HT-29 (cell line): ENCODE measurements around the gene GRAMD1B. TPM values are rescaled to one million over a fixed set of nuclear protein-coding genes. Genes with fewer than 3 reads are reported as not detected.
"Not testable (repeated sequence)": the region's sequence is repeated elsewhere in the genome, so short reads cannot be mapped to it uniquely, and the experiment has no call there.

ENCODE experiments used
- DNase-seq: peaks from one replicate; pipeline ENCODE4 v3.0.0-alpha.2; 2015; ENCODE audit warnings: low spot score
- total RNA-seq: library from RNA; depleted of rRNA; stranded (reverse); fragments of >200 nt; shearing (Covaris generic); gene quantifications from 2 replicates; pipeline ENCODE4 v1.2.3, GENCODE V29; 2014

Gene GRAMD1B
- total RNA-seq, 1 experiment from 2014 or later = 92.4 TPM

DNA sequence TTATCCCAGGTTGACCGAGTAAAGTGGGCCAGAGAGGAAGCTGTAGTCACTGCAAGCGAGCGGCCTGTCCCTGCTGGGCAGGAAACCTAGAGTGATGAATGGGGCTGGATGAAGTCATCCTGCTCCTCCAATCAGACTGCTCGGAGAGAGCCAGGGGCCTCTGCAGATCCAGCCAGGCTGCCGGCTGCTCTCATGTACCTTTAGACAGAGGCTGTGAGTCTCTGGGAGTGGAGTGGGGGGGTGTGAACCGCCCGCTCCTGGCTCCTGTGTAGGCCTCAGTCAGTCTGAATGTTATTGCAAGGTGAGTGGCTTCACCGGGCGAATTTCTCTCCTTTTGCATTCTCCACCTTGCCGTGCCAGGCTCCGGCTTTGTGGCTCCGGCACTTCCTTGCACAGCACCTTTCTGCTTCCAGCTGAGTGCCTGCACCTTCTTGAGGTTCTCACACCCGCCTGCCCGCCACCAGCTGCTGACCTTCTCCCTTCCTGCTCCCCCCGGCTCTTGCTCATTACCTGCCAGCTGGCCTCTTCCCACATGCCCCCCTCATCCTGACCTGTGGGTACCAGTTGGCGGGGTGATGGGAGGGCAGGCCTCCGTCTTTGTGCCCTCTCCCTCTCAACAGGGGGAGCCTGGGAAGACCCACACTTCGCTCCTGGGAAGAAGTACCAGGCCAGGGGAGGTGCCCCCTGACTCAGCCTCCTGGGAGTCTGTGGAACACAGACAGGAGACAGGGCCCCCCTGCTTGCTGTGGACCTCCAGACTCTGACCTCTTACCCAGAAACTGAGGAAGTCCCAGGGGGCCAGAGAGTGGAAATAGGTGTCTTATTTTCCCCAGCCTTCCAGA lies 79.9 kb downstream of the GRAMD1B start:
- no peak for DNase-seq

DNA sequence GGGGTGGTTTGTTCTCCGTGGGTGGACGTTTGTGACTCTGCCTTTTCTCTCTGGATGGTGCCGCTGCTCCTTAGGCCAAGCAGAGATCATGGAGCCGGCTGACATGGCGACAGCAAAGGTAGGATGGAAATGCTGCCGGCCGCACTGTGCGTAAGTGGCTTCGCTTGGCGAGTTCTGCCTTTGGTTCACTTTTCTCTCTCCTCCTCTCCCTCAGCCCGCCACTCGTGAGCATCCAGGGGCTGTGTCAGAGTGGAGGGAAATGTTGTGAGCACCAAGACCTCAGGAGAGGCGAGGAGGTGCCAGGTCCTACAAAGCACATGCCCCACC lies 80.5 kb downstream of the GRAMD1B start:
- no peak for DNase-seq

DNA sequence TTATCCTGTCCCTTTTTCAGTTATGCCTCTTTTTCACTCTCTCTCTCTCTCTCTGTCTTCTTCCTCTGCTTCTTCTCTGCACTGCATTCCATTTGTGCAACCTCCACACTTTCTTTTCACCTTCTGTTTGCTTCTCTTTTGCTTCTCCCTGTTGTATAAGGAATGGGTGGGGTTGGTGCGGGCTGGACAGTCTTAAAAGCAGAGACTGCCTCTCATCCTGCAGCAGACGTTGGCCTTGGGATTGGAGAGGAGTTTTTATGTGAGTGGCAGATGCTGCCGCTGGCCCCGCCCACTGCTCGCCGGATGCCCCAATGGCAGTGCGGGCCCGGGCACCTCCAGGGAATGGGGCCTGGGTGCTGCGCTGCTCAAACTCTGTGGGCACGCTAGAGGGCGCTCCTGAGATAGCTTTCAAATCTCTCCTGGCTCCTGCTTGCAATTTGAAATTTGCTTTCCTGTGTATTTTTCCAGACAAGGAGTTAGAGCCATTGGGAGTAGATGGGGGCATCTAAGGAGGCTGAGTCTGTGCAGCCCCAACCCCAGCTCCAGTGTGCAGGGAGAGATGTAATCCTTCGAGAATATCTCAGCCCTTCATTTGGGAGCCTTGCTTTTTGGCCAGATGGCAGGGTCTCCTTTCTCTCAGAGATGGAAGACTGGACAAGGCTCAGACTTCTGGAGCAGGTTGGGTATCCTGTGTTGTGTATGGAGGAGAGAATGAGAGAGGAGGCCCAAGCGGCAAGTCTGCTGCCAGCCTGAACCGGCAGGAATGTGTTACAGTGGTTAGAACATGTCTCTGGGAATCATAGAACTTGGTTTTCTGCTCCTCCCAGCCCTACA lies 81.2 kb downstream of the GRAMD1B start:
- DNase-seq = peak; percentile 98

DNA sequence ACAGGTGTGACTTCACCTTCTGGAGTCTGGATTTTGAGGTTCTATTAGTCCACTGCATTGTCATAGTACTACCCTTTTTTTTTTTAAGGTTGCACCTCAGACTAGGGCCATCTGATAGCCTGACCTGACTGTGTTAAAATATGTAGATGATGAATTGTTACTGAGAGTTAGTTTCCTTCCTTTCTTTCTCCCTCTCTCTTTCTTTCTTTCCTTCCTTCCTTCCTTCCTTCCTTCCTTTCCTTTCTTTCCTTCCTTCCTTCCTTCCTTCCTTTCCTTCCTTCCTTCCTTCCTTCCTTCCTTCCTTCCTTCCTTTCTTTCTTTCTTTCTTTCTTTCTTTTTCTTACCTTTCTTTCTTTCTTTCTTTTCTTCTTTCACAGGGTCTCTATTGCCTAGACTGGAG lies 83.2 kb downstream of the GRAMD1B start:
- not testable (repeated sequence) for DNase-seq

DNA sequence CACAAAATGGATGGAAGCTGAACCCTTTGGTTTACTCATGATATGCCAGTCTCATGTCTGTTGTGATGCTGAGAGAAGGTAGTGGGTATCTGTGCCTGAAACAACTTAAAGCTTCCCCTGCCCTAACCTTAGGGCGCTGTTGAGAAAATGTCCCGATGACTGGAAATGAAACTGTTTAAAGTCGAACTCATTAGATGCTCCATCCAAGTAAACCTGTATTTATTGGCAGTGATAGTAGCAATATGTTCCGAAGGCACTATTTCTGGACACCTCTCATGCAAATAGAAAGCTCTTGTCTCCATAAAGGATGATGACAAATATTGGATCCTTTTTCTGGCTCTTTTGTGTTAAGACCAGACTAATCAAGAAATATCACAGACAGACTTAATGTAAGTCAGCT lies 86.2 kb downstream of the GRAMD1B start:
- no peak for DNase-seq

DNA sequence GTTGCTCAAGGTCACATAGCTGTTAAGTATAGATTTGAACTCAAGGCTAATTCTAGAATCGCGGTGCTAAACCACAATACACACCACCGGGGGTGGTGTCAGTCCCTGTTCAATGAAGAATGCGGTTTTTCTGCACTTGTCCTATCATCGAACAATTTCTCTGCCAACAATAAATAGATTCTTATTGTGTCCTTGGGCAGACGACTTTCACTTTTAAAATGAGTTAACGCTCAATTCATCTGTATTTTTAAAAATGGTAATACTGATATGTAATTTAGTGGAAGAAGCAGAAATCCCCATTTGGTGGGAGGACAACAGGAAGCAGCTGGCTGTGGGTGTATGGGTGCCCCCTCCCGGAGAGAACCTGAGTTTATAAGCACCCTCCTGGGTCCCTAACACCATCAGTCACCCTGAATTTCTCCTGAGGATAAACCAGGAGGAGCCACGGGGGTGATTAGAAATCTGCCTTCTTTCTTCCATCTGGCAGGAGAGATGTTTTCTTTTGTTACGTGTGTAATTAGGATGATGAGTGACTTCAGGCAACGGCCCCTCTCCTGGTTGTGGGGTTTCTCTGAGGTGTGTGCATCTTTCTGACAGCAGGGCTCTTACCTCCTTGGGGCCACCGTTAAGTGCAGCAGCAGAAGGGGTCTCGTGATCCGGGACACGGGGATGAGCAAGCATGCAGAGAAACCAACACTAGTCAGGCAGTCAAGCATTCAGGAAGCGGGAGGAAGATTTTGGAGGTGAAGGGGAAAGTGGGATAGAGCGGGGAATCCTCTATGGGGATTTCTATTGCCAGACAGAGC lies 87.7 kb downstream of the GRAMD1B start:
- no peak for DNase-seq

DNA sequence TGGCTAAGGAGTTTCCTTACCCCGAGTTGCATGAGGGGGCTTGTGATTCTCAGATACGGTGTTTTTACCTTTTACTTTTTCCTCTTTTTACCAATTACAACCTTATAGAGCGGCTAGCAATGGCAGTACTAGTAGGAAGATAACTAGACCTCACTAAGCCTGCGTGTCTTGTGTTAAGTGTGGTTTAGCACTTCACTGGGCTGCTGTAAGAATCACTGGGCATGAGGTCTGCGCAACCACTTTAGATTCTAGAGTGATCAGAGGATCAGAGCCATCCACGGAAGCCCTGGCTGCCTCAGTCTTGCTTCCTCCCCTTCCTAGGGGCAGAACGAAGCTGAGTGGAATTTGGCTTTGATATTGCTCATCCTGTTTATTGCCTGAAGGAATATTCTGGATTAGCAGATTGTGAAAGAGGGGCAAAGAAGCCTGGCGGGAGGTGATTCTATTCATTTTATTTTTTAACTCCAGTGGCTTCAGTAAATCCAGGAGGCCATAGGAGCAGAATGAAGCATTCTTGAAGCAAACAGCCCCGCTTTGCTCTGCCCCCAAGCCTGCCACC lies 88.5 kb downstream of the GRAMD1B start:
- no peak for DNase-seq

DNA sequence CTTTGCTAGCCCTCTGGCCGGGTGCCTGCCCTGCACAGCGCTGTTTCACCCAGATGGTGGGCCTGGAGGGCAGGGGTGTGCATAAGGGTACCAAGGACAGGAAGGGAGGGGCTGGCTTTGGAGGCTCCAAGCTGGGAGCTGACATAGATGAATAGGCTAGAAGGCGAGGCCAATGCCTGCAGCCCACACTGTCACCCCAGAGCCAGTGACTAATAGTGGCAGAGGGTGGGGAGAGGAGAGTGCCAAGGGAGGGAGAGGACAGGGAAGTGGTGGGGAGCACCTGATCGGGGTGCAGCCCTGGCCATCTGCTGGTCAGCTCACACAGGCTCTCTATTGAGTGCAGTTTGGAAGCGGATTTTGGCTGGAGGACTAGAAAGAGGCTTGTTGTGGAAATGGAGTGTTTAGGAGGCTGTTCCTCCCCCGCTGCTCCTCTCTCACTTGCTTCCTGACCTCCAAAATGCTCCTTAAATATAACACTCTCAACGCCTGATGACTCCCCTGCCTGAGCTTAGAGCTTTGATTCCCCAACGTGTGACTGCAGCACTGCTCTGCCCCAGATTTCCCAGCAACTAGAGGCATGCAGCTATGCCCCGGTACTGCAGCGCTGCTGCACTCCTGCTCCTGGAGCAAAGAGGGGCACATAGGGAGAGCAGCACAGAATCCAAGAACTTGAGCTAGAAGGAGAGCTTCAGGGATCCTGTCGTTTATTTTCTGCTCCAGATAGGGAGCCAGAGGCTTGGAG lies 89.2 kb downstream of the GRAMD1B start:
- DNase-seq = no peak

DNA sequence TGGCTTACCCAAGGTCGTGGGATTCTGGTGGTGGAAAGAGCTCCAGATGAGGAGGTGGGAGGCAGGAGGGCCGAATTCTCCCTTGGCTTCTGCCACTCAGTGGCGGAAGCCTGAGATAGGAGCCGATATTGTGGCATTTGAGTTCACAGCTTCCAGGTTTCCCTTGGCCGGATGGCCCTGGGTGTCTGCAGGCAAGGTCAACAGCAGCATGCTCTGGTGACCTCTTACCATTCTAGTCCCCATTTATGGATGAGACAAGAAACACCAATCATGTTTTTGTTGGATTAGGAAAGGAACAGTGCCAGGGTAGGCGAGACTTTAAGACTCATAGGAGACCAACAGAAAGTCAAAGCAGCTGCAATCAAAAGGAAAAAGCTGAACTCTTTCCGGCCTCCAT lies 89.7 kb downstream of the GRAMD1B start:
- no peak for DNase-seq

DNA sequence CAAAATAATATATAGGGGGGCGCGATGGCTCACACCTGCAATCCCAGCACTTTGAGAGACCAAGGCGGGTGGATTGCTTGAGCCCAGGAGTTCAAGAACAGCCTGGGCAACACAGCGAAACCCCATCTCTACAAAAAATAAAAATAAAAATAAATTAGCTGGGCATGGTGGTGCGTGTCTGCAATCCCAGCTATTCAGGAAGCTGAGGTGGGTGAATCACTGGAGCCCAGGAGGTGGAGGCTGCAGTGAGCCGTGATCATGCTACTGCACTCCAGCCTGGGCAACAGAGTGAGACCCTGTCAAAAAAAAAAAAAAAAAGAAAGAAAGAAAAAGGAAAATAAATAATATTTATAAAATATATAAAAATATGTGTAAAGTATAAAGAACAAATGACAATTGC lies 90.4 kb downstream of the GRAMD1B start:
- DNase-seq = not testable (repeated sequence)

DNA sequence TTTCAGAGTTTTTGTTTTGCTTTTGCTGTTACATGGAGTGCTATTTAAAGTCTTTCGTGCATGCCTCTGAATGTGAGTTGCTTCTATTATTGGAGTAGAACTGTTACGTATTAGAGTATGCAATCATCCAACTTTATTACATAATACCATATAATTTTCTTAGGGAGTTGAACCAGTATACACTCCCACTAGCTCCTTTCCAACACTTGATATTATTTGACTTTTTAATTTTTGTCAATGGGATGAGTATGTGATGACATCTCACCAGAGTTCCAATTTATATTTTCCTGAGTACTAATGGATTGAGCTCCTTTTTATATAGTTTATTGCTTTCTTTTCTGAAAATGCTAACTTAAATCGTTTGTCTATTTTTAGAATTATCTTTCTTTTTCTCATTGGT lies 90.9 kb downstream of the GRAMD1B start:
- DNase-seq = no peak

DNA sequence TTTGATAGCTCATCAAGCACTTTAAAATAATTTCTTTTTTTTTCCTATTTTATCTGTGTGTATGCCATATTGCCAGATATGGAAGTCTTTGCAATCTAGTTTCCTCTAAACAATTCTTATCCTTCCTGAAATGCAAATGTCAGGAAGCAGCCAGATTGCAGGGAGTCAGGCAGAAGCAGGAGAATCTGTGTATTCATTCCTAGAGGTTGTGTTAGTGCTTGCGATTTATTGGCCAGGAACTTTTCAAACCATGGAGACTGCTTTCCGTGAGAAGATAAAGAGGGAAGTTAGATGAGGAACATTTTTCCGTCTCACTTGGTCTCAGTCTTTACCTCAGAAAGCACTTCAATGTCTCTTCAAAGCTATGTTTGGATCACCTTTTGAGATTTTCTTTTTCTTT lies 91.9 kb downstream of the GRAMD1B start:
- DNase-seq = no peak

DNA sequence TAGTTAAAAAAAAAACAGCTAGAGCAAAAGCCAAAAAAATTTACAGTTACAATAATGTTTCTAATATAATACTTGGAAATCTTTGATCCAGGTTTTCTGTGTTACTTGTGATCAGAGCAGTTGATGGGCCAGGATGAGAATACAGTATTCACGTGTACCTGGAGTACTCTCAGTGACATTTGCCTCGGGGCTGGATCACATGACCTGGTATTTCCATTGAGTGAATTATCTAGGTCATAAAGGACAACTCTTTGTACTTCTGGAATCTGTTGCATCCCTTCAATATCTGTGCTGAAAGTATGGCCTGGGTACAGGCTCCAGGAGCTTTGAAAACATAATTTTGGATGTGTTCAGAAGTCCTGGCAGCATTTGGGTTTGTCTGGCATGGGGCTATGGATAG lies 93.5 kb downstream of the GRAMD1B start:
- DNase-seq = no peak

DNA sequence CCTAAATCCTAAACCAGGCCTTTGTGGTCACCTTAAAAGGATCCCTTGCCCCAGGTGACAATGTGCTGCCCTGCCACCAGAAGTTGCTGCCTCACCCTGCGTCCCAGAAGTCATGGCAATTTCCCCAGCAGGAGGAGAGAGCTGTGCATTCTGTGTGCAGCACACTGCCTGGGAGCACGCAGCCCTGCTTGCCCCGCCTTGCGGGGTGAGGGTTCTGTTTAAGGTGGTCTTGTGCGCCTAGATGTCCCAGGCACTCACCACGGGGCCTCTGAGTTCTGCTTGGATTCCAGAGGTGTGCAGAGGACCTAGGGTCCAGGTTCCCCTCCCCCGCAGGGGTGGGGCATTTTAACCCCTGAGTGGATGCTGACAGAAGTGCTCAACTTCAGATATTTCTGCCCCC lies 95.0 kb downstream of the GRAMD1B start:
- no peak for DNase-seq

DNA sequence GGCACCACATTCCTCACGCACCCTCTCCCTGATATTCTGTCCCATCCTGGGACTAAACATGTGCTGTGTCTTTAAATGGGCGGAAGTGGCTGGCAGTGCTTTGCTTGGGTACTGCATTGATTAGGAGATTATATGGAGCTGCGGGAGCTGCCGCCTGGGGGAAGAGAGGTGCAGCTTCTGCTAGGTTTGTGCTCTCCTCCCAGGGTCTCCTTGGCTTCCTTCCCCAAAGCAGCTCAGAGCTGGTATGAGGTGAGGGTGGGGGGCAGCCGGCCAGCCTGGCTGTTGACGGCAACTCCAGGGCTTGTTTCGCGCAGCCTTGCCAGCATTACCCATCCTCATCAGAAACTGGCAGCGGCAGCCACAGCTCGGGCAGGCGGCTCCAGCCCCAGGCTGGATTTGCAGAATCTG lies 95.4 kb downstream of the GRAMD1B start:
- no peak for DNase-seq

DNA sequence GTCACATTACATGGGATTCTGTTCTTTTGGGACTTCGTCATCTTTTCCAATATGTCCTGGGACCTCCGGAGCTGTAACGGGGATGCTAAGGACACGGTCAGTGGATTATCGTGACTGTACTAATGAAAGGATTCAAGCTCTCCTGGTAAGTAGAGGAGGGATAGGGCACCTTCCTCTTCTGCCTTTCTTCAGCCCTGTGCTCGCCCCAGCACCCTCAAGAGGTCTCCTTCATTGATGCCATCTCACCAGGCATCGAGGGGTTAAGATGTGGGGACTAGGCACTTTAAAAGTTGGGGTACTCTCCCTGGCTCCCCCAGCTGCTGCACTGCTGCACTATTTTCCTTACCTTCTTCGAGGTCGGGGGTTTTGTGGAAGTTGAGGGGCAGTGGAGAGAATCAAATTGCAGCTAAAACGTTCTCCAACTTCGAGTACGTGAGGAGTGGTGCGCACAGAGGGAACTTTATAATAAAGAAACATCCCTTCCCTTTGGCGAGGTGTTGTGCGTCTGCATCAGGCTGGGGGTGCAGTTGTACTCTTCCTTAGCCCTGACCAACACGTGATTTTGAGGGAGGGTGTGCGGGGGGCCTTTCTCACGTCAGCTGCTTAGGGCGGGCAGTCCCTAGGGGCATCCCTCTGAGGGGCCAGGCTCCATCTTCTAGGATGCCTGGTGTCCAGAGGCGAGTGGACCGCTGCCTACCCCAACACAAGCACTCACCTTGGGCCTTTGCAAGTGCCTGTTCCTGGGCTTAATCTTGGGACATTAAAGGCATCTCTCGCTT lies 96.1 kb downstream of the GRAMD1B start:
- DNase-seq = no peak

DNA sequence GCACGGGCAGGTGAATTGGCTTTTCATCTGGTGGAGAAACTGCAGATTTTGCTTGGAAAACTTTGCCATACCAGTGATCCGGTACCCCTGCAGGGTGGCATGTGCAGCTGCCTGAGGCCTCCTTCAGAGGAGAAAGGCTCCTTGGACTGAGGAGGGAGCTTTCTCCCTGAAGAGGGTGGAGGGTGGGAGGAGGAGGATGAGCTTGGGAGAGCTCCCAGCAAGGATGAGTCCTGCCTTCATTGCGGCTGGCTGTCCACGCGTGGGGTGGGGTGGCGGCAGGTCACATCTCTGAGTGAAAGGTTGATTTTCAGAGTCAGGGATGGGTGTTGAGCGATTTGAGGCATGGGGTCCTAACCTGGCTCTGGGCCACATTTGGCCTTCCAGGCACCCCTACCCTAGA lies 96.8 kb downstream of the GRAMD1B start:
- DNase-seq = no peak

DNA sequence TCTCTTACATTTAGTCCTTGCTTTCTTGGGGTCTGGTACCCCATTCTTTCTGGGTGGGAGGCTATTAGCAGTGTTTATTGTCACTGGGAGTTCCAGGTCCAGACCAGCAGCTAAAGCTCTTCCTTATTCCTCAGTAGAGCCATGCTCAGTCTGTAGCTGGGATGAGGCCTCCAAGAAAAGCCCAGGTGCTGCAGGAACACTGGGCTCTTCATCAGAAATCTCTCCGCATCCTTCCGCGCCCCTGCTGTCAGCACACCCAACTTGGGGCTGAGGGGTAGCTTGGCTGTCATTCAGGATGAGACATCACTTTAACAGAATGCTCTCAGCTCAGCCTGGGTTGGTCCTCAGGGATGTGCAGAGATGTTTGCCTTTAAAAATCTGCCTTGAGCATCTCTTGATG lies 97.5 kb downstream of the GRAMD1B start:
- no peak for DNase-seq

DNA sequence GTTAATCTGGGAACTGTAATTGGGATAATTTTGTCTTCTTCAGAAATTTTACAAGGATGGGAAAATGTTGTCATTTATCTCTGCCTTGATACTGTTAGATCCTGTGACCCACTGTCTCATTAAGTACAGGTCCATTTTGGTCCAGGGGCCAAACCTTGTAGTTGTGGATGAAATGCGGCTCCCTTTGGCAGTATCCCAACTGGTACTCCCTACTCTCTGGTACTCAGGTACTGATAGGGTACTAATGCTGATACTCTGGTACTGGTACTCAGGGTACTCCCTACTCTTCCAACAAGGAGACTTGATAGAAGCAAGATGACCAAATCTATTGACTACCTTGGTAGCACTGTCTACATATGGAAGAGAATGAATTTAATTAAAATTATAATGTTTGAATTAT lies 97.9 kb downstream of the GRAMD1B start:
- no peak for DNase-seq

DNA sequence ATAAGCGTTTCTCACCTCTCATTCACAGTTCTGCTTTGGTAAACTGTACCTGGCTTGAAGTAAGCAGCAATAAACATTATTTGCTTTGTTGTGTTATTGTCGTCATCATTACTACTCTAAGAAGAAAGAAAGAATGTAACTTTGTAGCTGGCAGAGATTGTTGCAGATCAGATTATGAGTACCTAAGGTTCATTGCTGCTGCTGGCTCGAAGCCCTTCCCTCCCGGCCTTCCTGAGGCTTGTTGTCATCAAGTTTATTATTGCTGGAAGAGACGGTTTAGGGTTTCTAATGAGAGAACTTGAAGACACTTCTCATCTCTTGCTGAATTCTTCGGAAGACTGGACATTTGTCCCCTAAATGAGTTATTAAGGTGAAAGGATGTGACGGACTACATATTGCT lies 101.3 kb downstream of the GRAMD1B start:
- no peak for DNase-seq
